Measurements from ENCODE around the gene RNMT. TPM values are rescaled to one million over a fixed set of nuclear protein-coding genes. Genes with fewer than 3 reads are reported as not detected.

The RNMT gene
- total RNA-seq, 1 experiment from 2014 or later = 58.2 TPM

DNA sequence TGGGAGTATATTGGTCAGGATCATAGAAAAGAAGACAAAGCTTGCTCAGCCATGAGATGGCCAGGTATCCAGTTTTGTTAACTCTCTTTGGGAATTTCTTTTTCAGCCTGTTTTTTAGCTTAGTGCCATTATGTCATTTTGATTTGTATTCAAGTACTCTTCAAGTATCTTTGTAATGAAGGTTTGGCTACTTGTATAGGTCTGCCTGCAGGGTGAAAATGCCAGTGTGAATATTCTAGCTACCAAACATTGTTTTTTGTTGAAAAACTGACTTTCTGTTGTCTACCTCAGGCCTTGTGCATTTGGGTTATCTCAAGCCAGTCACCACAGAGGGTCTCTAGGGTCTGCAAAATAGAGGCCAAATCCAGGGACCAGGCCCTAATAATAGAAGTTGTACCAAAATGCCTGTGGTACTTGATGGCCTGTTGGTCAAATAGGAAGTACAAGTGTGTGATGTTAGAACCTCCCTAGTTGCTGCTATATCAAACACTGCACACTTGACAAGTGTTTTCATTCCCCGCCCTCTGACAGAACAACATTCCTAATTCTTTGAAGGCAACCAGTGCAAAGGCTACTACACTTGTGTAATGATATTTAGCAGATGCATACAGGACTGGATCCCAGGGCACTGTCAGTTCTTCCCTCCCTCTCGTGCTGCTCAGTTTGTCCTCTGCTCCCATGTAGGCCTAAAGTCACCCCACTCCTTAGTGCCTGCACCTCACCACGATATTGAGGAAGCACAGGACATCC is 36.4 kb downstream of the RNMT start:
- Mint-ChIP-seq H3K27ac (no peak overlapping the region), H3K27me3 (ENCODE audit: low read depth) (peaks cover 13% of the 10 kb centered on the region), H3K36me3 (peaks cover 81% of the 10 kb centered on the region), H3K4me3 (no peak overlapping the region), H3K9me3 (peaks cover 43% of the 10 kb centered on the region), H3K4me1 (no peaks in the 10 kb centered on the region)
- POLR2A ChIA-PET = no interaction called here
- DNase-seq (ENCODE audit: low spot score) (no peak), ATAC-seq (no peak)
- CTCF ChIA-PET = no interaction called here
- TF ChIP-seq TEAD4 (CRISPR knock-in tag; IDR thresholded peaks at IDR 0.05) (no peak), NFE2L1 (CRISPR knock-in tag; IDR thresholded peaks at IDR 0.05) (no peak), CBFB (CRISPR knock-in tag; IDR thresholded peaks at IDR 0.05; ENCODE audit: low read depth) (no peak), ZNF317 (CRISPR knock-in tag; IDR thresholded peaks at IDR 0.05; ENCODE audit: borderline replicate concordance, low read depth) (no peak), SMAD3 (CRISPR knock-in tag; IDR thresholded peaks at IDR 0.05; ENCODE audit: borderline replicate concordance) (no peak), ZNF121 (CRISPR knock-in tag; IDR thresholded peaks at IDR 0.05) (no peak), KAT7 (CRISPR knock-in tag; IDR thresholded peaks at IDR 0.05; ENCODE audit: borderline replicate concordance) (no peak), FOXP1 (CRISPR knock-in tag; IDR thresholded peaks at IDR 0.05; ENCODE audit: borderline replicate concordance) (no peak), TEAD1 (CRISPR knock-in tag; IDR thresholded peaks at IDR 0.05) (no peak), ZNF396 (CRISPR knock-in tag; IDR thresholded peaks at IDR 0.05; ENCODE audit: borderline replicate concordance) (no peak)
- TF ChIP-seq, protein P1, sequence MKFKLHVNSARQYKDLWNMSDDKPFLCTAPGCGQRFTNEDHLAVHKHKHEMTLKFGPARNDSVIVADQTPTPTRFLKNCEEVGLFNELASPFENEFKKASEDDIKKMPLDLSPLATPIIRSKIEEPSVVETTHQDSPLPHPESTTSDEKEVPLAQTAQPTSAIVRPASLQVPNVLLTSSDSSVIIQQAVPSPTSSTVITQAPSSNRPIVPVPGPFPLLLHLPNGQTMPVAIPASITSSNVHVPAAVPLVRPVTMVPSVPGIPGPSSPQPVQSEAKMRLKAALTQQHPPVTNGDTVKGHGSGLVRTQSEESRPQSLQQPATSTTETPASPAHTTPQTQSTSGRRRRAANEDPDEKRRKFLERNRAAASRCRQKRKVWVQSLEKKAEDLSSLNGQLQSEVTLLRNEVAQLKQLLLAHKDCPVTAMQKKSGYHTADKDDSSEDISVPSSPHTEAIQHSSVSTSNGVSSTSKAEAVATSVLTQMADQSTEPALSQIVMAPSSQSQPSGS (CRISPR knock-in tag; IDR thresholded peaks at IDR 0.05; ENCODE audit: borderline replicate concordance, low read depth) = no peak
- TF ChIP-seq, protein P2, sequence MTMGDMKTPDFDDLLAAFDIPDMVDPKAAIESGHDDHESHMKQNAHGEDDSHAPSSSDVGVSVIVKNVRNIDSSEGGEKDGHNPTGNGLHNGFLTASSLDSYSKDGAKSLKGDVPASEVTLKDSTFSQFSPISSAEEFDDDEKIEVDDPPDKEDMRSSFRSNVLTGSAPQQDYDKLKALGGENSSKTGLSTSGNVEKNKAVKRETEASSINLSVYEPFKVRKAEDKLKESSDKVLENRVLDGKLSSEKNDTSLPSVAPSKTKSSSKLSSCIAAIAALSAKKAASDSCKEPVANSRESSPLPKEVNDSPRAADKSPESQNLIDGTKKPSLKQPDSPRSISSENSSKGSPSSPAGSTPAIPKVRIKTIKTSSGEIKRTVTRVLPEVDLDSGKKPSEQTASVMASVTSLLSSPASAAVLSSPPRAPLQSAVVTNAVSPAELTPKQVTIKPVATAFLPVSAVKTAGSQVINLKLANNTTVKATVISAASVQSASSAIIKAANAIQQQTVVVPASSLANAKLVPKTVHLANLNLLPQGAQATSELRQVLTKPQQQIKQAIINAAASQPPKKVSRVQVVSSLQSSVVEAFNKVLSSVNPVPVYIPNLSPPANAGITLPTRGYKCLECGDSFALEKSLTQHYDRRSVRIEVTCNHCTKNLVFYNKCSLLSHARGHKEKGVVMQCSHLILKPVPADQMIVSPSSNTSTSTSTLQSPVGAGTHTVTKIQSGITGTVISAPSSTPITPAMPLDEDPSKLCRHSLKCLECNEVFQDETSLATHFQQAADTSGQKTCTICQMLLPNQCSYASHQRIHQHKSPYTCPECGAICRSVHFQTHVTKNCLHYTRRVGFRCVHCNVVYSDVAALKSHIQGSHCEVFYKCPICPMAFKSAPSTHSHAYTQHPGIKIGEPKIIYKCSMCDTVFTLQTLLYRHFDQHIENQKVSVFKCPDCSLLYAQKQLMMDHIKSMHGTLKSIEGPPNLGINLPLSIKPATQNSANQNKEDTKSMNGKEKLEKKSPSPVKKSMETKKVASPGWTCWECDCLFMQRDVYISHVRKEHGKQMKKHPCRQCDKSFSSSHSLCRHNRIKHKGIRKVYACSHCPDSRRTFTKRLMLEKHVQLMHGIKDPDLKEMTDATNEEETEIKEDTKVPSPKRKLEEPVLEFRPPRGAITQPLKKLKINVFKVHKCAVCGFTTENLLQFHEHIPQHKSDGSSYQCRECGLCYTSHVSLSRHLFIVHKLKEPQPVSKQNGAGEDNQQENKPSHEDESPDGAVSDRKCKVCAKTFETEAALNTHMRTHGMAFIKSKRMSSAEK (CRISPR knock-in tag; IDR thresholded peaks at IDR 0.05; ENCODE audit: borderline replicate concordance) = no peak
- TF ChIP-seq, protein P3, sequence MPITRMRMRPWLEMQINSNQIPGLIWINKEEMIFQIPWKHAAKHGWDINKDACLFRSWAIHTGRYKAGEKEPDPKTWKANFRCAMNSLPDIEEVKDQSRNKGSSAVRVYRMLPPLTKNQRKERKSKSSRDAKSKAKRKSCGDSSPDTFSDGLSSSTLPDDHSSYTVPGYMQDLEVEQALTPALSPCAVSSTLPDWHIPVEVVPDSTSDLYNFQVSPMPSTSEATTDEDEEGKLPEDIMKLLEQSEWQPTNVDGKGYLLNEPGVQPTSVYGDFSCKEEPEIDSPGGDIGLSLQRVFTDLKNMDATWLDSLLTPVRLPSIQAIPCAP (CRISPR knock-in tag; IDR thresholded peaks at IDR 0.05) = no peak
- TF ChIP-seq, protein P4, sequence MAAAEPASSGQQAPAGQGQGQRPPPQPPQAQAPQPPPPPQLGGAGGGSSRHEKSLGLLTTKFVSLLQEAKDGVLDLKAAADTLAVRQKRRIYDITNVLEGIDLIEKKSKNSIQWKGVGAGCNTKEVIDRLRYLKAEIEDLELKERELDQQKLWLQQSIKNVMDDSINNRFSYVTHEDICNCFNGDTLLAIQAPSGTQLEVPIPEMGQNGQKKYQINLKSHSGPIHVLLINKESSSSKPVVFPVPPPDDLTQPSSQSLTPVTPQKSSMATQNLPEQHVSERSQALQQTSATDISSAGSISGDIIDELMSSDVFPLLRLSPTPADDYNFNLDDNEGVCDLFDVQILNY (CRISPR knock-in tag; IDR thresholded peaks at IDR 0.05) = no peak
- TF ChIP-seq, protein P5, sequence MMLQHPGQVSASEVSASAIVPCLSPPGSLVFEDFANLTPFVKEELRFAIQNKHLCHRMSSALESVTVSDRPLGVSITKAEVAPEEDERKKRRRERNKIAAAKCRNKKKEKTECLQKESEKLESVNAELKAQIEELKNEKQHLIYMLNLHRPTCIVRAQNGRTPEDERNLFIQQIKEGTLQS (CRISPR knock-in tag; conservative IDR thresholded peaks at IDR 0.05) = no peak
- TF ChIP-seq, protein P6, sequence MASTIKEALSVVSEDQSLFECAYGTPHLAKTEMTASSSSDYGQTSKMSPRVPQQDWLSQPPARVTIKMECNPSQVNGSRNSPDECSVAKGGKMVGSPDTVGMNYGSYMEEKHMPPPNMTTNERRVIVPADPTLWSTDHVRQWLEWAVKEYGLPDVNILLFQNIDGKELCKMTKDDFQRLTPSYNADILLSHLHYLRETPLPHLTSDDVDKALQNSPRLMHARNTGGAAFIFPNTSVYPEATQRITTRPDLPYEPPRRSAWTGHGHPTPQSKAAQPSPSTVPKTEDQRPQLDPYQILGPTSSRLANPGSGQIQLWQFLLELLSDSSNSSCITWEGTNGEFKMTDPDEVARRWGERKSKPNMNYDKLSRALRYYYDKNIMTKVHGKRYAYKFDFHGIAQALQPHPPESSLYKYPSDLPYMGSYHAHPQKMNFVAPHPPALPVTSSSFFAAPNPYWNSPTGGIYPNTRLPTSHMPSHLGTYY (CRISPR knock-in tag; IDR thresholded peaks at IDR 0.05) = no peak
- TF ChIP-seq, protein P7, sequence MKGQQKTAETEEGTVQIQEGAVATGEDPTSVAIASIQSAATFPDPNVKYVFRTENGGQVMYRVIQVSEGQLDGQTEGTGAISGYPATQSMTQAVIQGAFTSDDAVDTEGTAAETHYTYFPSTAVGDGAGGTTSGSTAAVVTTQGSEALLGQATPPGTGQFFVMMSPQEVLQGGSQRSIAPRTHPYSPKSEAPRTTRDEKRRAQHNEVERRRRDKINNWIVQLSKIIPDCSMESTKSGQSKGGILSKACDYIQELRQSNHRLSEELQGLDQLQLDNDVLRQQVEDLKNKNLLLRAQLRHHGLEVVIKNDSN (CRISPR knock-in tag; IDR thresholded peaks at IDR 0.05) = no peak

All from WTC11 (cell line).